ENCODE data around the gene FREM1. TPM values are rescaled to one million over a fixed set of nuclear protein-coding genes. Genes with fewer than 3 reads are reported as not detected.

Gene FREM1
- total and polyA plus RNA-seq, 10 of the 15 experiments (the other 5 are each of a cell fraction or from before 2014, with no cell fraction given): 0.01 to 0.16 (median 0.08) TPM; not detected in 7

DNA sequence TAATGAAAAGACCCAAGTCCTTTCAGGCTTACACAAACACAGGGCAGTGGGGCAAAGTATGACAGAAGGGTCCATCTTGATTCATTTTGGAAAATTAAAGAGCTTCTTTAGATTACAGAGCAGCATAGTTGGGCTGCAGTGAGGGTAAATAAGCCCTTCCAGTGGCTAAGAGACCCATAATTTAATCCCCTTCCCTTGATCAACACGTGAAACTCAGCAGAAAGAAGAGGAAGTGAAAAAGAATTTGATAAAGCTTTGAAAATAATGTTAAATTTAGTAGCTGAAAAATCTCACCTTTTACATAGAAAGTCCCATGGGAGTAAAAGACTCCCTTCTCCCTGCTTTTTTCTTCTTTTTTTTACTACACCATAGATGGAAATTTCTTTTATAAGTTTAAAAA, 87.6 kb downstream of the FREM1 start:
- SMC1A ChIA-PET (ENCODE audit: uncharacterized antibody, unreplicated experiment): interaction anchor here (1.1 kb wide), 1 partner anchor 129 kb away, joined by 3 read pairs; the partner anchor contains the start of gene ZDHHC21
- Histone ChIP-seq H4K20me1 (ENCODE audit: control insufficient read depth, insufficient read depth) (no peaks in the 10 kb centered on the region), H3K4me2 (ENCODE audit: control insufficient read depth, insufficient read depth) (peak overlapping the region; percentile 22), H3K36me3 (ENCODE audit: control insufficient read depth in 2 of 2, insufficient read depth in 2 of 2, low read length in 1 of 2) (no peaks in the 10 kb centered on the region), H3K4me3 (no peak overlapping the region), H2AFZ (ENCODE audit: control insufficient read depth, low read depth, low read length) (no peak overlapping the region), H3K4me1 (ENCODE audit: control insufficient read depth, insufficient read depth, low read length) (peaks cover 8% of the 10 kb centered on the region), H3K9me3 (replicated peaks; ENCODE audit: control insufficient read depth, insufficient read depth, low read length) (no peaks in the 10 kb centered on the region), H3K9ac (ENCODE audit: control insufficient read depth, insufficient read depth, low read length) (no peak overlapping the region), H3K27ac (ENCODE audit: control insufficient read depth, insufficient read depth) (no peak overlapping the region), H3K27me3 (replicated peaks in 1 of 2; ENCODE audit: control insufficient read depth in 2 of 2, insufficient read depth in 2 of 2, low read length in 1 of 2) (no peaks in the 10 kb centered on the region), H3K79me2 (ENCODE audit: control insufficient read depth, insufficient read depth, low read length) (no peaks in the 10 kb centered on the region)
- FAIRE-seq (no peak), ATAC-seq (no peak), DNase-seq (ENCODE audit: low read depth, low spot score) (no peak)
- POLR2A ChIA-PET: no interaction called here
- WGBS (ENCODE audit: insufficient coverage, insufficient replicate concordance, low lambda C conversion rate, missing lambda C conversion rate): 0% methylated on average over 1 of the region's 1 CpG
- RAD21 ChIA-PET (ENCODE audit: unreplicated experiment): no interaction called here
- BruUV-seq (replicated peaks): no TSS peak
- in situ Hi-C loops (cut with MboI): no loop called here
- TF ChIP-seq, protein P1, sequence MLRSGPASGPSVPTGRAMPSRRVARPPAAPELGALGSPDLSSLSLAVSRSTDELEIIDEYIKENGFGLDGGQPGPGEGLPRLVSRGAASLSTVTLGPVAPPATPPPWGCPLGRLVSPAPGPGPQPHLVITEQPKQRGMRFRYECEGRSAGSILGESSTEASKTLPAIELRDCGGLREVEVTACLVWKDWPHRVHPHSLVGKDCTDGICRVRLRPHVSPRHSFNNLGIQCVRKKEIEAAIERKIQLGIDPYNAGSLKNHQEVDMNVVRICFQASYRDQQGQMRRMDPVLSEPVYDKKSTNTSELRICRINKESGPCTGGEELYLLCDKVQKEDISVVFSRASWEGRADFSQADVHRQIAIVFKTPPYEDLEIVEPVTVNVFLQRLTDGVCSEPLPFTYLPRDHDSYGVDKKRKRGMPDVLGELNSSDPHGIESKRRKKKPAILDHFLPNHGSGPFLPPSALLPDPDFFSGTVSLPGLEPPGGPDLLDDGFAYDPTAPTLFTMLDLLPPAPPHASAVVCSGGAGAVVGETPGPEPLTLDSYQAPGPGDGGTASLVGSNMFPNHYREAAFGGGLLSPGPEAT (IDR thresholded peaks at IDR 0.05; ENCODE audit: low read depth): 0 out of 2 replicates have a peak, but pooled peaks have one; percentile 41
- TF ChIP-seq SPI1 (IDR thresholded peaks at IDR 0.05; ENCODE audit: borderline replicate concordance, insufficient read depth, low read depth, low read length) (peak; percentile 78), CEBPZ (IDR thresholded peaks at IDR 0.05; ENCODE audit: low read depth, low read length) (no peak), IKZF2 (IDR thresholded peaks at IDR 0.05) (peak; percentile 44 to 49; a peak in 2 of 4 replicates), MEF2B (IDR thresholded peaks at IDR 0.05; ENCODE audit: partially characterized antibody, poor library complexity, severe bottlenecking) (peak; percentile 92), IKZF1 (conservative IDR thresholded peaks at IDR 0.05) (0 out of 2 replicates have a peak, but pooled peaks have one; percentile 34), ZBTB40 (IDR thresholded peaks at IDR 0.05; ENCODE audit: borderline replicate concordance) (peak; percentile 62; the same call in 1 of the 2 replicates), BHLHE40 (IDR thresholded peaks at IDR 0.05; ENCODE audit: borderline replicate concordance in 1 of 2, low read depth in 2 of 2, low read length in 1 of 2) (peak; percentile 58 to 66)
- TF ChIP-seq, protein P2, sequence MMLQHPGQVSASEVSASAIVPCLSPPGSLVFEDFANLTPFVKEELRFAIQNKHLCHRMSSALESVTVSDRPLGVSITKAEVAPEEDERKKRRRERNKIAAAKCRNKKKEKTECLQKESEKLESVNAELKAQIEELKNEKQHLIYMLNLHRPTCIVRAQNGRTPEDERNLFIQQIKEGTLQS (IDR thresholded peaks at IDR 0.05; ENCODE audit: borderline replicate concordance, extremely low read depth, low read depth, low read length): no peak
- CTCF ChIA-PET: no interaction called here
- intact Hi-C loops (cut with micrococcal nuclease; ENCODE audit: unreplicated experiment): no loop called here
